Endothelial cell of umbilical vein (primary cell): ENCODE data around the gene STH. TPM values are rescaled to one million over a fixed set of nuclear protein-coding genes. Genes with fewer than 3 reads are reported as not detected.

ENCODE experiments used
- BruUV-seq: library from RNA; stranded (reverse); fragments of 400-500 nt; replicated peaks from 2 replicates; lab custom pipeline; 2021; lab: Mats Ljungman, UMichigan
- CTCF ChIA-PET: fragments of 300-600, 350-600 bp; sonication (Branson Sonifier 250); formaldehyde crosslinking; loops from one replicate; lab custom pipeline; 2021; ENCODE audit warnings: antibody characterized with exemption, inconsistent platforms; lab: Charles Lee
- POLR2A ChIA-PET: fragments of 300-600, 350-600 bp; sonication (Branson Sonifier 250); formaldehyde crosslinking; loops from one replicate; lab custom pipeline; 2021; ENCODE audit warnings: antibody characterized with exemption, inconsistent platforms; lab: Charles Lee
- DNase-seq: peaks from one replicate; pipeline ENCODE4 v3.0.0-alpha.2; 2011; ENCODE audit warnings: low read depth, low spot score
- FAIRE-seq: peaks from 2 replicates; lab custom pipeline; 2011; peaks lifted over from hg19 to GRCh38; lab: Jason Lieb, UNC
- H2AFZ ChIP-seq: 2 replicates; pipeline ENCODE4 v1.6.0; 2012; ENCODE audit warnings: low read depth, low read length, control low read depth, inconsistent platforms
- H3K27ac ChIP-seq: 2 replicates; pipeline ENCODE4 v1.5.1; 2011; ENCODE audit warnings: low read depth, mild to moderate bottlenecking, control low read depth, low read length, moderate library complexity; ENCODE audit not compliant: insufficient read depth
- H3K27me3 ChIP-seq, 2 experiments: 2 replicates each; pipeline versions ENCODE4 v1.6.0 to v1.6.1; 2011; ENCODE audit warnings: low read length in 2 of 2, mixed read lengths in 1 of 2; ENCODE audit not compliant: control insufficient read depth in 2 of 2, insufficient read depth in 2 of 2
- H3K36me3 ChIP-seq, 2 experiments: 2 replicates in 1 of 2; 3 replicates in 1 of 2; pipeline ENCODE4 v1.5.1; 2011; ENCODE audit warnings: low read length in 2 of 2, mild to moderate bottlenecking in 1 of 2, moderate library complexity in 1 of 2; ENCODE audit not compliant: control insufficient read depth in 2 of 2, insufficient read depth in 2 of 2; ENCODE audit errors: extremely low read depth in 1 of 2
- H3K4me1 ChIP-seq: 3 replicates; pipeline ENCODE4 v1.5.1; 2011; ENCODE audit warnings: mild to moderate bottlenecking, low read length; ENCODE audit not compliant: control insufficient read depth, insufficient read depth; ENCODE audit errors: extremely low read depth
- H3K4me2 ChIP-seq: 2 replicates; pipeline ENCODE4 v1.6.1; 2011; ENCODE audit warnings: low read length, control low read depth, mixed read lengths; ENCODE audit not compliant: insufficient read depth
- H3K4me3 ChIP-seq, 3 experiments: fragments of 200-600 bp in 1 of 3; sonication (generic), shearing (Covaris generic) in 1 of 3; replicated peaks in 1 of 3; 2 replicates each; pipeline ENCODE4 v1.5.1; 2011 to 2016; ENCODE audit warnings: control low read depth in 3 of 3, low read length in 3 of 3, mild to moderate bottlenecking in 2 of 3, inconsistent platforms in 1 of 3, low read depth in 1 of 3, moderate library complexity in 1 of 3; ENCODE audit not compliant: insufficient read depth in 1 of 3
- H3K79me2 ChIP-seq: 2 replicates; pipeline ENCODE4 v1.6.0; 2012; ENCODE audit warnings: low read length, inconsistent platforms; ENCODE audit not compliant: control insufficient read depth, insufficient read depth
- H3K9ac ChIP-seq: replicated peaks from 2 replicates; pipeline ENCODE3; 2011; ENCODE audit warnings: low read length, control low read depth; ENCODE audit not compliant: insufficient read depth; ENCODE audit errors: extremely low read depth
- H3K9me1 ChIP-seq: replicated peaks from 3 replicates; pipeline ENCODE4 v1.6.0; 2011; ENCODE audit warnings: mild to moderate bottlenecking, low read length; ENCODE audit not compliant: control insufficient read depth, insufficient read depth; ENCODE audit errors: extremely low read depth
- H3K9me3 ChIP-seq: replicated peaks from 2 replicates; pipeline ENCODE4 v1.5.1; 2012; ENCODE audit warnings: low read length, inconsistent platforms; ENCODE audit not compliant: control insufficient read depth, insufficient read depth
- H4K20me1 ChIP-seq: replicated peaks from 2 replicates; pipeline ENCODE3; 2011; ENCODE audit warnings: mild to moderate bottlenecking, low read length; ENCODE audit not compliant: control insufficient read depth, insufficient read depth; ENCODE audit errors: extremely low read depth
- EZH2 ChIP-seq: IDR thresholded peaks from 2 replicates; pipeline ENCODE4 v1.6.1; 2012; ENCODE audit warnings: borderline replicate concordance, low read depth, mild to moderate bottlenecking, moderate library complexity, low read length, inconsistent platforms; ENCODE audit not compliant: severe bottlenecking
- FOS ChIP-seq: IDR thresholded peaks from 2 replicates; pipeline ENCODE4 v1.6.1; 2011; ENCODE audit warnings: mild to moderate bottlenecking, low read length, moderate library complexity, borderline replicate concordance; ENCODE audit not compliant: insufficient read depth
- GATA2 ChIP-seq: IDR thresholded peaks from 2 replicates; pipeline ENCODE4 v1.7.0; 2011; ENCODE audit warnings: low read depth, mild to moderate bottlenecking, moderate library complexity, mixed read lengths, low read length; ENCODE audit not compliant: insufficient read length, insufficient read depth
- JUN ChIP-seq: IDR thresholded peaks from 2 replicates; pipeline ENCODE4 v1.6.1; 2011; ENCODE audit warnings: borderline replicate concordance, low read depth; ENCODE audit not compliant: insufficient read length, insufficient read depth
- MYC ChIP-seq: IDR thresholded peaks from one replicate; pipeline ENCODE4 v1.6.1; 2011; ENCODE audit warnings: mild to moderate bottlenecking, low read depth, low read length
- POLR2A ChIP-seq: IDR thresholded peaks from 2 replicates; pipeline ENCODE4 v1.6.1; 2012; ENCODE audit warnings: low read depth, mild to moderate bottlenecking, control low read depth, low read length
- POLR2AphosphoS5 ChIP-seq: IDR thresholded peaks from 2 replicates; pipeline ENCODE4 v1.6.1; 2012; ENCODE audit warnings: low read depth, mild to moderate bottlenecking, control low read depth, low read length, moderate library complexity; ENCODE audit not compliant: insufficient read depth
- dilution Hi-C: fragments of 300-500 bp; cut with MboI; formaldehyde crosslinking; loops from one replicate; pipeline ENCODE4 v1.15.0; 2019; ENCODE audit warnings: low sequenced_read_pairs; ENCODE audit not compliant: extremely low pct_ligation_motif_present
- intact Hi-C: fragments of 100-400 bp; cut with micrococcal nuclease; formaldehyde crosslinking; loops from one replicate; pipeline ENCODE4 v1.10.0; 2022
- polyA plus RNA-seq, 4 experiments: library from polyadenylated mRNA; depleted of rRNA in 3 of 4; stranded (reverse) in 3 of 4; unstranded in 1 of 4; fragments of >200 nt; gene quantifications; 2 replicates each; pipeline versions ENCODE4 v1.2.1 to v1.2.3, GENCODE V29; 2011 to 2012; ENCODE audit warnings: missing spikeins in 1 of 4
- total RNA-seq: library from RNA; stranded (reverse); gene quantifications from 2 replicates; pipeline ENCODE4 v1.2.3, GENCODE V29; 2021
- TF ChIP-seq, protein P1 (sequence below): IDR thresholded peaks from 2 replicates; pipeline ENCODE4 v1.6.1; 2011; ENCODE audit not compliant: insufficient read depth, insufficient read length
- TF ChIP-seq, protein P2 (sequence below), 2 donors: IDR thresholded peaks; 1 replicate in 1 of 2; 2 replicates in 1 of 2; pipeline ENCODE4 v1.5.1; 2011; ENCODE audit warnings: low read length in 2 of 2, mild to moderate bottlenecking in 2 of 2, moderate library complexity in 2 of 2, control low read depth in 1 of 2, inconsistent platforms in 1 of 2, low read depth in 1 of 2; ENCODE audit not compliant: insufficient read depth in 1 of 2; ENCODE audit errors: extremely low read depth in 1 of 2

The STH gene
- total and polyA plus RNA-seq, 2 donors (not counting 3 experiments of a cell fraction or from before 2014, with no cell fraction given) = not detected

GRCh38 chr17:45986056-45986455 is 13.0 kb upstream of the STH start:
- no peaks in the 10 kb centered on the region for H3K9me1 ChIP-seq
- DNase-seq = no peak
- dilution Hi-C loops = no loop called here
- no peak overlapping the region for H3K9ac ChIP-seq
- no peak for FAIRE-seq
- POLR2A ChIA-PET = no interaction called here
- no peak overlapping the region for H3K27ac ChIP-seq
- peaks cover 0 to 2% of the 10 kb centered on the region in 2 experiments for H3K27me3 ChIP-seq
- no peaks in the 10 kb centered on the region for H4K20me1 ChIP-seq
- BruUV-seq = no TSS peak
- no peaks in the 10 kb centered on the region for H3K4me1 ChIP-seq
- H3K4me3 ChIP-seq = no peak overlapping the region
- CTCF ChIA-PET = no interaction called here
- no peaks in the 10 kb centered on the region for H3K9me3 ChIP-seq
- H3K36me3 ChIP-seq = no peaks in the 10 kb centered on the region
- no peak overlapping the region for H2AFZ ChIP-seq
- H3K4me2 ChIP-seq = no peak overlapping the region
- intact Hi-C loops = no loop called here
- no peak for TF ChIP-seq MYC
- TF ChIP-seq, protein P1, sequence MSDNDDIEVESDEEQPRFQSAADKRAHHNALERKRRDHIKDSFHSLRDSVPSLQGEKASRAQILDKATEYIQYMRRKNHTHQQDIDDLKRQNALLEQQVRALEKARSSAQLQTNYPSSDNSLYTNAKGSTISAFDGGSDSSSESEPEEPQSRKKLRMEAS = no peak
- no peak for TF ChIP-seq GATA2
- TF ChIP-seq FOS = no peak
- no peak for TF ChIP-seq POLR2A
- TF ChIP-seq EZH2 = no peak
- TF ChIP-seq POLR2AphosphoS5 = no peak
- TF ChIP-seq, protein P2, sequence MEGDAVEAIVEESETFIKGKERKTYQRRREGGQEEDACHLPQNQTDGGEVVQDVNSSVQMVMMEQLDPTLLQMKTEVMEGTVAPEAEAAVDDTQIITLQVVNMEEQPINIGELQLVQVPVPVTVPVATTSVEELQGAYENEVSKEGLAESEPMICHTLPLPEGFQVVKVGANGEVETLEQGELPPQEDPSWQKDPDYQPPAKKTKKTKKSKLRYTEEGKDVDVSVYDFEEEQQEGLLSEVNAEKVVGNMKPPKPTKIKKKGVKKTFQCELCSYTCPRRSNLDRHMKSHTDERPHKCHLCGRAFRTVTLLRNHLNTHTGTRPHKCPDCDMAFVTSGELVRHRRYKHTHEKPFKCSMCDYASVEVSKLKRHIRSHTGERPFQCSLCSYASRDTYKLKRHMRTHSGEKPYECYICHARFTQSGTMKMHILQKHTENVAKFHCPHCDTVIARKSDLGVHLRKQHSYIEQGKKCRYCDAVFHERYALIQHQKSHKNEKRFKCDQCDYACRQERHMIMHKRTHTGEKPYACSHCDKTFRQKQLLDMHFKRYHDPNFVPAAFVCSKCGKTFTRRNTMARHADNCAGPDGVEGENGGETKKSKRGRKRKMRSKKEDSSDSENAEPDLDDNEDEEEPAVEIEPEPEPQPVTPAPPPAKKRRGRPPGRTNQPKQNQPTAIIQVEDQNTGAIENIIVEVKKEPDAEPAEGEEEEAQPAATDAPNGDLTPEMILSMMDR (IDR thresholded peaks at IDR 0.05; ENCODE audit: extremely low read depth in 1 of 2, insufficient read depth in 1 of 2, low read depth in 1 of 2, low read length in 2 of 2) = no peak
- TF ChIP-seq JUN = no peak
- no peaks in the 10 kb centered on the region for H3K79me2 ChIP-seq
